ENCODE measurements around the gene FBXW2.

DNA sequence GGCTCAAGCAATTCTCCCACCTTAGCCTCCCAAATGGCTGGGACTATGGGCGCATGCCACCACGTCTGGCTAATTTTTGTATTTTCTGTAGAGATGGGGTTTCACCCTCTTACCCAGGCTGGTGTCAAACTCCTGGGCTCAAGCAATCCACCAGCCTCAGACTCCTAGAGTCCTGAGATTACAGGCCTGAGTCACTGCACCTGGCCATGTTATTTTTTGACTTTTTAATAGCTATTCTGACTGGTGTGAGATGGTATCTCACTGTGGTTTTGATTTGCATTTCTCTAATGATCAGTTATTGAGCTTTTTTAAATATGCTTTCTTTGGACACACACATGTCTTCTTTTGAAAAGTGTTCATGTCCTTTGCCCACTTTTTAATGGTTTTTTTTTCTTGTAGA is 38.2 kb downstream of the FBXW2 start:
- TF ChIP-seq, protein P1, sequence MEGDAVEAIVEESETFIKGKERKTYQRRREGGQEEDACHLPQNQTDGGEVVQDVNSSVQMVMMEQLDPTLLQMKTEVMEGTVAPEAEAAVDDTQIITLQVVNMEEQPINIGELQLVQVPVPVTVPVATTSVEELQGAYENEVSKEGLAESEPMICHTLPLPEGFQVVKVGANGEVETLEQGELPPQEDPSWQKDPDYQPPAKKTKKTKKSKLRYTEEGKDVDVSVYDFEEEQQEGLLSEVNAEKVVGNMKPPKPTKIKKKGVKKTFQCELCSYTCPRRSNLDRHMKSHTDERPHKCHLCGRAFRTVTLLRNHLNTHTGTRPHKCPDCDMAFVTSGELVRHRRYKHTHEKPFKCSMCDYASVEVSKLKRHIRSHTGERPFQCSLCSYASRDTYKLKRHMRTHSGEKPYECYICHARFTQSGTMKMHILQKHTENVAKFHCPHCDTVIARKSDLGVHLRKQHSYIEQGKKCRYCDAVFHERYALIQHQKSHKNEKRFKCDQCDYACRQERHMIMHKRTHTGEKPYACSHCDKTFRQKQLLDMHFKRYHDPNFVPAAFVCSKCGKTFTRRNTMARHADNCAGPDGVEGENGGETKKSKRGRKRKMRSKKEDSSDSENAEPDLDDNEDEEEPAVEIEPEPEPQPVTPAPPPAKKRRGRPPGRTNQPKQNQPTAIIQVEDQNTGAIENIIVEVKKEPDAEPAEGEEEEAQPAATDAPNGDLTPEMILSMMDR (IDR thresholded peaks at IDR 0.05) = no peak
- TF ChIP-seq POLR2A (IDR thresholded peaks at IDR 0.05) (no peak), POLR2AphosphoS5 (IDR thresholded peaks at IDR 0.05) (no peak), EP300 (IDR thresholded peaks at IDR 0.05) (no peak)

Measured in upper lobe of left lung (tissue), 4 donors.